Colonic mucosa (tissue), 4 donors: ENCODE measurements around the gene PTN. TPM values are rescaled to one million over a fixed set of nuclear protein-coding genes. Genes with fewer than 3 reads are reported as not detected.

Experiments used
- DNase-seq: peaks from one replicate; pipeline ENCODE4 v3.0.0-alpha.2; 2020
- H3K27ac ChIP-seq: fragments of 200-600 bp; one replicate; pipeline ENCODE4 v1.8.0; 2021
- H3K27me3 ChIP-seq: fragments of 200-600 bp; one replicate; pipeline ENCODE4 v1.8.0; 2021
- H3K36me3 ChIP-seq: fragments of 200-600 bp; one replicate; pipeline ENCODE4 v1.8.0; 2021
- H3K4me1 ChIP-seq: fragments of 200-600 bp; one replicate; pipeline ENCODE4 v1.8.0; 2021; ENCODE audit warnings: mild to moderate bottlenecking
- H3K4me3 ChIP-seq: fragments of 200-600 bp; one replicate; pipeline ENCODE4 v1.8.0; 2021
- H3K9ac ChIP-seq, 2 donors: one replicate each; pipeline ENCODE4 v1.7.0; 2013; ENCODE audit warnings: control low read depth in 2 of 2, low read depth in 2 of 2, low read length in 2 of 2
- H3K9me3 ChIP-seq: fragments of 200-600 bp; one replicate; pipeline ENCODE4 v1.8.0; 2021
- intact Hi-C: fragments of 100-400 bp; cut with DNase I; formaldehyde crosslinking; loops from one replicate; pipeline ENCODE4 v1.14.1; 2022
- total RNA-seq, 2 donors: library from RNA; stranded (reverse); fragmentation: NEBNext Ultra II Directional in 1 of 2; extraction: Animal tissue kit (Norgen Biotek cat#: 25700) in 1 of 2; gene quantifications; one replicate each; pipeline ENCODE4 v1.2.1, GENCODE V29; 2021
- TF ChIP-seq, protein P1 (sequence below): fragments of 200-600 bp; IDR thresholded peaks from one replicate; pipeline ENCODE4 v1.8.0; 2022; ENCODE audit warnings: antibody characterized with exemption, mild to moderate bottlenecking
- donor health status: healthy.
- donor health status: DM: no; HTN: no; CAD: no.
- donor health status: DM: no; HTN: no; CAD: no.

Gene PTN
- total RNA-seq, 2 donors from 2014 or later, result 1.8 to 4.0 TPM

DNA sequence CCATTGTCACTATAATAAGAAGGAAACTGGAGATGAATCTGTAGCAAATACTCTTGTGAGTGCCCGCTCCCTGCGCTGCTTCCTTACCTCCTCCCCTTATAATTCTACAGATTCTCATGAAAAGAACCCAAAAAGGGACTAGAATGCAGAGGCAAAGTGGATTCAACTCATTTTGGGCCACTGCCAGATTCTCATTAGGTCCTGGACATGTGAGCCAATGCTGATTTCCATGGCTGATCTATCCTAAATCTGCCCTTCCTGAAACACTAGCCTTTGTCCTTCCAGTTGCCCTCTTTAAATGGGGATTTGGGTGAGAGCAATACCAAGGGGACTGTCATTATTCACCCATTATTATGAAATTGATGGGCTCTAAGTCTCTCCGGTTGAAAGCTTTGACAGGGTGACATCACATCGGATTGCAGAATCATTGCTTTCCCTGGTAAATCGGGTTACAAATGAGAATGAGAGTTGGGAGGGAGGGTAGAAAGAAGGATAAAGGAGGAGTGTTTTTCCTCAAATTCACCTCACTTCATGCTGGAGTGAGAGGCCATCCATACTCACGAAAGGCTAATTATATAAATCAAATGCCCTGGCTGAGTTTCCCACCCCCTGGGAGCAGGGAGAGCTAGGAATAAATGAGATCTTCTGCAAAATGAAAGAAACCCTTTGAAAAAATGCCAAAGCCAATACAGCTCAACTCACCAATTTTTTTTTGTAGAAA, 37.5 kb downstream of the PTN start:
- H3K9ac ChIP-seq, result no peak overlapping the region
- H3K4me3 ChIP-seq, result no peak overlapping the region
- intact Hi-C loops, result no loop called here
- H3K36me3 ChIP-seq, result no peaks in the 10 kb centered on the region
- TF ChIP-seq, protein P1, sequence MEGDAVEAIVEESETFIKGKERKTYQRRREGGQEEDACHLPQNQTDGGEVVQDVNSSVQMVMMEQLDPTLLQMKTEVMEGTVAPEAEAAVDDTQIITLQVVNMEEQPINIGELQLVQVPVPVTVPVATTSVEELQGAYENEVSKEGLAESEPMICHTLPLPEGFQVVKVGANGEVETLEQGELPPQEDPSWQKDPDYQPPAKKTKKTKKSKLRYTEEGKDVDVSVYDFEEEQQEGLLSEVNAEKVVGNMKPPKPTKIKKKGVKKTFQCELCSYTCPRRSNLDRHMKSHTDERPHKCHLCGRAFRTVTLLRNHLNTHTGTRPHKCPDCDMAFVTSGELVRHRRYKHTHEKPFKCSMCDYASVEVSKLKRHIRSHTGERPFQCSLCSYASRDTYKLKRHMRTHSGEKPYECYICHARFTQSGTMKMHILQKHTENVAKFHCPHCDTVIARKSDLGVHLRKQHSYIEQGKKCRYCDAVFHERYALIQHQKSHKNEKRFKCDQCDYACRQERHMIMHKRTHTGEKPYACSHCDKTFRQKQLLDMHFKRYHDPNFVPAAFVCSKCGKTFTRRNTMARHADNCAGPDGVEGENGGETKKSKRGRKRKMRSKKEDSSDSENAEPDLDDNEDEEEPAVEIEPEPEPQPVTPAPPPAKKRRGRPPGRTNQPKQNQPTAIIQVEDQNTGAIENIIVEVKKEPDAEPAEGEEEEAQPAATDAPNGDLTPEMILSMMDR, result no peak
- H3K27me3 ChIP-seq, result no peaks in the 10 kb centered on the region
- DNase-seq, result no peak
- H3K9me3 ChIP-seq, result no peaks in the 10 kb centered on the region
- no peak overlapping the region for H3K27ac ChIP-seq
- H3K4me1 ChIP-seq, result no peaks in the 10 kb centered on the region

DNA sequence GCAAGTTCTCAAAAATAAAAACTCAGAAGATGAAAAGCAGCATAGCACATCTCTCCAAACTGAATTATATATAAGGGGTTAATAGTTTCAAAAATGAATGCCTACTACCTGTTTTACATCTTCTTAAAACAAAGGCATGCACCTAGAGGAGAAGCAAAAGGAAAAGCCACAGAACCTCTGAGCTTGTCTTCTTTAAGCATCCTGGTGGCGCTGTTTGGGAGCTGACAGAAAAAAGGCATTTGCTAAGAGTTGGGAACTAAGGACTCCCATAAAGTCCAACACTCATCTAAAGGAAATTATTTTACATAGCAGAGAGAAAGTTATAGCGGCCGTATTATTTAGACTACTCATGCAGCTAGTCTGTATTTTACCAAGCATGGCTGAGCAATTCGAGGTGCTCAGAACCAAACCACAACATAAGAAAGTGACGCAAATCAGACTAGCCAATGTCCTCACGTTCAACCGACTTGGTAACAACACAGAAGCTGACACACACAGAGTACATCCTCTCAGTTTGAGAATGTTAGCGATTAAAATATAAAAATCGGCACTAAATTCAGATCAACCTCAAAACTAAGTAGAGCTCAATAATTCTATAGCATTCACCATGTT, 38.8 kb downstream of the PTN start:
- TF ChIP-seq, protein P1, result no peak
- DNase-seq, result no peak
- Histone ChIP-seq H3K27ac (no peak overlapping the region), H3K9me3 (no peaks in the 10 kb centered on the region), H3K4me3 (no peak overlapping the region), H3K27me3 (no peaks in the 10 kb centered on the region), H3K4me1 (no peaks in the 10 kb centered on the region), H3K36me3 (no peaks in the 10 kb centered on the region), H3K9ac (no peak overlapping the region)
- intact Hi-C loops, result no loop called here

DNA sequence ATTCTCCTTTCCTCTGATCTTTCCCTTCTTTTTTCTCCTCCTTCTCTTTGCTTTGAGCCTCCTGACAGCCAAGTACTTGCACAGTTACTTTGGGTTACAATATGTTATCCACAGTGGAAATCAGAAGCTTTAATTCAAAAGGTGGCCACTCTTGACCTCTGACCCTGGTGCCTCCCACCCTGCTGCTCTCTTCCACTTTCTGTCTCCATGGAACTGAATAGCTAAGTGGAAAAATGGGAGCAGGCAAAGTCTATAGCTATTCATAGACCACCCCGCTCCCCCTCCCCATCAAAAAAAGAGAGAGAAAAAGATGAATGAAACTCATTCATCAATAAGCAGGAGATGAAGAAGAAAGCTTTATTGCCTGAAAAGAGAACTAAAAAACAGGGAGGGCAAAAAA, 39.4 kb downstream of the PTN start:
- TF ChIP-seq, protein P1, result no peak
- Histone ChIP-seq H3K4me3 (no peak overlapping the region), H3K36me3 (no peaks in the 10 kb centered on the region), H3K27ac (no peak overlapping the region), H3K9me3 (no peaks in the 10 kb centered on the region), H3K27me3 (no peaks in the 10 kb centered on the region), H3K9ac (no peak overlapping the region), H3K4me1 (no peaks in the 10 kb centered on the region)
- DNase-seq, result no peak
- intact Hi-C loops, result no loop called here

DNA sequence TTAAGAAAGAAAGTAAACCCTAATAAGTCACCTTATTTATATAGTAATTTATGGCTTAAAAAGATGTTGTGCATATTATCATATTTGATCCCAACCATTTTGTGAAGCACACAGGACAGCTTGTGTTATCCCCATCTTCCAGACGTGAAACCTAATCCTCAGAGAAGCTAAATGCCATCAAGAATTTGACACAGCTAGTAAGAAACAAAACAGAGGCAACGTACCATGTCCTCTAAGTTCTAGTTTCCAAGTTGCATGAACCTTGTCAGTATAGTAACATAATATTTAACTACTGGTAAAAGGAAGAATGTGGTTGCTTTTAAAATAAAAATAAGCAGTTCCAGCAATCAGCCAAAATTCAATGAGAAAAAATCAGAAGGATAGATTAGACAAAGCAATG, 41.5 kb downstream of the PTN start:
- Histone ChIP-seq H3K36me3 (no peaks in the 10 kb centered on the region), H3K27me3 (no peaks in the 10 kb centered on the region)
- intact Hi-C loops, result no loop called here

GRCh38 chr7:137298464-137298794, 45.1 kb downstream of the PTN start:
- Histone ChIP-seq H3K9me3 (no peaks in the 10 kb centered on the region), H3K27me3 (no peaks in the 10 kb centered on the region), H3K4me3 (no peak overlapping the region), H3K27ac (no peak overlapping the region), H3K9ac (no peak overlapping the region), H3K4me1 (no peaks in the 10 kb centered on the region), H3K36me3 (no peaks in the 10 kb centered on the region)
- TF ChIP-seq, protein P1, result no peak
- DNase-seq, result no peak
- intact Hi-C loops, result no loop called here

More for the DNA sequence above, 41.5 kb downstream of the PTN start:
- H3K9ac ChIP-seq, result no peak overlapping the region
- TF ChIP-seq, protein P1, result no peak
- H3K27ac ChIP-seq, result no peak overlapping the region
- H3K4me3 ChIP-seq, result no peak overlapping the region
- H3K9me3 ChIP-seq, result no peaks in the 10 kb centered on the region
- DNase-seq, result no peak
- no peaks in the 10 kb centered on the region for H3K4me1 ChIP-seq
